NT2/D1 (cell line): ENCODE results near the gene USP7.

Experiments
- DNase-seq: peaks from one replicate; pipeline ENCODE4 v3.0.0-alpha.2; 2011; ENCODE audit warnings: low read depth, low spot score
- H3K27me3 ChIP-seq: 2 replicates; pipeline ENCODE4 v1.6.0; 2011; ENCODE audit warnings: mild to moderate bottlenecking; ENCODE audit not compliant: insufficient read length, insufficient read depth
- H3K36me3 ChIP-seq: 2 replicates; pipeline ENCODE4 v1.6.1; 2011; ENCODE audit warnings: mild to moderate bottlenecking, low read length, mixed read lengths; ENCODE audit not compliant: insufficient read depth, insufficient read length
- H3K4me1 ChIP-seq: 2 replicates; pipeline ENCODE4 v1.5.1; 2011; ENCODE audit not compliant: insufficient read depth, insufficient read length
- H3K4me3 ChIP-seq: 2 replicates; pipeline ENCODE4 v1.5.1; 2011; ENCODE audit warnings: low read depth; ENCODE audit not compliant: insufficient read length
- H3K9ac ChIP-seq: 2 replicates; pipeline ENCODE4 v1.6.0; 2011; ENCODE audit warnings: low read depth; ENCODE audit not compliant: insufficient read length
- H3K9me3 ChIP-seq: 2 replicates; pipeline ENCODE4 v1.5.1; 2011; ENCODE audit warnings: mild to moderate bottlenecking, low read length; ENCODE audit not compliant: insufficient read depth
- SUZ12 ChIP-seq: IDR thresholded peaks from 2 replicates; pipeline ENCODE4 v1.6.1; 2011; ENCODE audit not compliant: insufficient read length, insufficient read depth; ENCODE audit errors: extremely low read depth
- YY1 ChIP-seq: IDR thresholded peaks from 2 replicates; pipeline ENCODE4 v1.6.1; 2011; ENCODE audit not compliant: insufficient read length, insufficient read depth
- ZNF274 ChIP-seq: IDR thresholded peaks from 2 replicates; pipeline ENCODE4 v1.6.1; 2011; ENCODE audit warnings: mild to moderate bottlenecking, low read depth, low read length

USP7 gene

GRCh38 chr16:8852534-8852933 lies 111.2 kb downstream of the USP7 start:
- TF ChIP-seq SUZ12 (no peak), YY1 (no peak), ZNF274 (no peak)
- Histone ChIP-seq H3K36me3 (peaks cover 91% of the 10 kb centered on the region), H3K4me1 (peaks cover 24% of the 10 kb centered on the region), H3K9me3 (no peaks in the 10 kb centered on the region), H3K4me3 (no peak overlapping the region), H3K9ac (no peak overlapping the region), H3K27me3 (no peaks in the 10 kb centered on the region)
- DNase-seq, result no peak

GRCh38 chr16:8851761-8852403 lies 111.8 kb downstream of the USP7 start:
- Histone ChIP-seq H3K9ac (no peak overlapping the region), H3K9me3 (no peaks in the 10 kb centered on the region), H3K27me3 (no peaks in the 10 kb centered on the region), H3K4me3 (no peak overlapping the region), H3K36me3 (peaks cover 95% of the 10 kb centered on the region), H3K4me1 (peaks cover 22% of the 10 kb centered on the region)
- no peak for DNase-seq
- TF ChIP-seq ZNF274 (no peak), SUZ12 (no peak), YY1 (no peak)

GRCh38 chr16:8850279-8850885 lies 113.3 kb downstream of the USP7 start:
- TF ChIP-seq SUZ12 (no peak), YY1 (no peak)
- no peaks in the 10 kb centered on the region for H3K9me3 ChIP-seq
- peaks cover 21% of the 10 kb centered on the region for H3K4me1 ChIP-seq
- H3K4me3 ChIP-seq, result no peak overlapping the region
- no peaks in the 10 kb centered on the region for H3K27me3 ChIP-seq
- no peak overlapping the region for H3K9ac ChIP-seq
- H3K36me3 ChIP-seq, result peaks cover 94% of the 10 kb centered on the region
- DNase-seq, result no peak

- Histone ChIP-seq H3K9me3 (no peaks in the 10 kb centered on the region), H3K4me1 (peaks cover 21% of the 10 kb centered on the region), H3K27me3 (no peaks in the 10 kb centered on the region), H3K36me3 (peaks cover 86% of the 10 kb centered on the region), H3K9ac (no peak overlapping the region), H3K4me3 (no peak overlapping the region)
- DNase-seq, result no peak
- TF ChIP-seq YY1, result no peak
- no peak for TF ChIP-seq SUZ12
- no peak for TF ChIP-seq ZNF274
Measured at GRCh38 chr16:8849411-8850011, 114.2 kb downstream of the USP7 start.

- Histone ChIP-seq H3K9ac (no peak overlapping the region), H3K36me3 (peaks cover 80% of the 10 kb centered on the region), H3K4me3 (no peak overlapping the region), H3K9me3 (no peaks in the 10 kb centered on the region), H3K4me1 (peaks cover 21% of the 10 kb centered on the region), H3K27me3 (no peaks in the 10 kb centered on the region)
- DNase-seq, result no peak
- no peak for TF ChIP-seq SUZ12
- TF ChIP-seq ZNF274, result no peak
- TF ChIP-seq YY1, result no peak
Measured at GRCh38 chr16:8848939-8849391, 114.7 kb downstream of the USP7 start.

GRCh38 chr16:8848231-8848938 lies 115.3 kb downstream of the USP7 start:
- no peak for TF ChIP-seq ZNF274
- TF ChIP-seq SUZ12, result no peak
- no peak for TF ChIP-seq YY1
- peaks cover 21% of the 10 kb centered on the region for H3K4me1 ChIP-seq
- H3K27me3 ChIP-seq, result no peaks in the 10 kb centered on the region
- H3K36me3 ChIP-seq, result peaks cover 75% of the 10 kb centered on the region
- no peak for DNase-seq
- H3K4me3 ChIP-seq, result no peak overlapping the region
- no peaks in the 10 kb centered on the region for H3K9me3 ChIP-seq
- no peak overlapping the region for H3K9ac ChIP-seq

- DNase-seq, result no peak
- Histone ChIP-seq H3K36me3 (peaks cover 67% of the 10 kb centered on the region), H3K9ac (no peak overlapping the region), H3K9me3 (no peaks in the 10 kb centered on the region), H3K4me1 (peaks cover 21% of the 10 kb centered on the region), H3K4me3 (no peak overlapping the region), H3K27me3 (no peaks in the 10 kb centered on the region)
- no peak for TF ChIP-seq SUZ12
- TF ChIP-seq YY1, result no peak
- TF ChIP-seq ZNF274, result no peak
Measured at GRCh38 chr16:8847623-8848022, 116.1 kb downstream of the USP7 start.
